Bone marrow (tissue), 2 donors: ENCODE results near the gene TTC39A.
"Not testable (repeated sequence)": the region's sequence is repeated elsewhere in the genome, so short reads cannot be mapped to it uniquely, and the experiment has no call there.

Source experiments
- DNase-seq, 2 donors: peaks; one replicate each; lab custom pipeline; 2025; lab: John Stamatoyannopoulos, UW

Gene TTC39A

DNA sequence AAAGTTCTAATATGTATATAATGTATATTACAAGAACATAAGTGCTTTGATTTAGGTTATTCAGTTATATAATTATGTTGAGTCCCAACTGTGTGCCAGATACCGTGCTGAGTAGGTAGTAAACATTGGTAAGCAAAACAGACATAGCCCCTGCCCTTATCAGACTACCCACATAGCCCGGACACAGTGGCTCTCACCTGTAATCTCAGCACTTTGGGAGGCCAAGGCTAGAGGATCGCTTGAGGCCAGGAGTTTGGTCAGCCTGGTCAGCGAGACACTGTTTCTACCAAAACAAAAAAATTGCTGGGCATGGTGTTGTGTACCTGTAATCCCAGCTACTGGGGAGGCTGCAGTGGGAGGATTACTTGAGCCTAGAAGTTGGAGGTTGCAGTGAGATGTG is 63.6 kb downstream of the TTC39A start:
- no peak for DNase-seq

- no peak for DNase-seq
Measured at GRCh38 chr1:51266181-51266580, 64.2 kb downstream of the TTC39A start.

DNA sequence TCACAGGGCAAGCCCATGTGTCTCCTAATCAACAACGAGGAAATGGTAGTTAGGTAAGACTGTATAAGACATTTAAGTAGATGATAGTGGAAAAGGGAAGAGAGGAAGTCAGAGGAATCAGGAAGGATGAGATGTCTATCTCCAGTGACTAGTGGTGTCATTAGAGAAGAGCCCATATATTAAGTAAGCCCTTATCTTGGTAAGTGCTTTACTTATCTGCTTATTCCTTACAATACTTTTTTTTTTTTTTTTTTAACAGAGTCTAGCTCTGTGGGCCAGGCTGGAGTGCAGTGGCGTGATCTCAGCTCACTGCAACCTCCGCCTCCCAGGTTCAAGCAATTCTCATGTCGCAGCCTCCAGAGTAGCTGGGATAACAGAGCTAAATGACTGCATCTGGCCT is 64.7 kb downstream of the TTC39A start:
- DNase-seq = peak in 1 of 2 donors; percentile 28

- no peak for DNase-seq
Measured at GRCh38 chr1:51264451-51264850, 65.9 kb downstream of the TTC39A start.

GRCh38 chr1:51263147-51263877 is 67.0 kb downstream of the TTC39A start:
- DNase-seq = no peak

DNA sequence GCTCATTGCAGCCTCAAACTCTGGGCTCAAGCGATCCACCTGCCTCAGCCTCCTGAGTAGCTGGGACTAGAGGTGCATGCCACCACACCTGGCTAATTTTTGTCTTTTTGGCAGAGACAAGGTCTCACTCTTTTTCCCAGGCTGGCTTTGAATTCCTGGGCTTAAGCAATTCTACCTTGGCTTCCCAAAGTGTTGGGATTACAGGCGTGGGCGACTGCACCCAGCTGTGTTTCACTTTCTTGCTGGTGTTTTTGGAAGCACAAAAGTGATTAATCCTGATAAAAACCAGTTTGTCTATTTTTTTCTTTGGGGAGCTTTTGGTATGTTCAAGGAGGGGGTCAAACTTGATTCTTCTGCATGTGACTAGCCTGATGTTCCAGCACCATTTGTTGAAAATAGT is 75.0 kb downstream of the TTC39A start:
- no peak for DNase-seq

- DNase-seq = no peak
Measured at GRCh38 chr1:51253691-51254090, 76.7 kb downstream of the TTC39A start.

DNA sequence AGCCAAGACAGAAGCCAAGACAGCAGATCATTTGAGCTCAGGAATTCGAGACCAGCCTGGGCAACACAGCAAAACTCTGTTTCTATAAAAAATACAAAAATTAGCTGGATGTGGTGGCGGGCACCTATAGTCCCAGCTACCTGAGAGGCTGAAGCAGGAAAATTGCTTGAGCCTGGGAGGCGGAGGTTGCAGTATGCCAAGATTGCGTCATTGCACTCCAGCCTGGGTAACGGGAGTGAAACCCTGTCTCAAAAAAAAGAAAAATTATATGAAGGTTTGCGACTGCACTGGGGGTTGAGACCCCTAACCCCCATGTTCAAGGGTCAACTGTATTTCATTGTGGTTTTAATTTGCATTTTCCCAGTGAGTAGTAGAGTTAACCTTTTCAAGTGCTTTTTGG is 78.0 kb downstream of the TTC39A start:
- DNase-seq = no peak

DNA sequence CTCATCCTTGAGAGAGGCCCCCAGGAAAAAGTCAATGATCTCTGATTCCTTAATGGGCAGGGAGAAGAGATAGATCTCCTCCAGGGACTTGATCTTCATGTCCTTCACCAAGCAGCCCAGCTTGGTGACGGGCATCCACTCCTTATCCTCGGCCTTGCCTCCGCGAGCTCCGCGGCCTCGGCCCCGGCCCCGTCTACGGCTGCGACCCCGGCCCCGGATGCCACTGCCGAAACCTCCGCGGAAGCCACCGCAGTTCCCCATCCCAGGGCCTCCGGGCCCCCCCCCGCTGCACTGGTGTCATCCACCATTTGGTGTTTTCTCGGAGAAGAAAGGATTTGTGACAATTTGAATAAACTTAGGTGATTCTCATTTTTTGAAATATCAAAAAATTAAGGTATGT is 79.2 kb downstream of the TTC39A start:
- DNase-seq = not testable (repeated sequence)

- not testable (repeated sequence) for DNase-seq
Measured at GRCh38 chr1:51250729-51251128, 79.6 kb downstream of the TTC39A start.

GRCh38 chr1:51249445-51249844 is 80.9 kb downstream of the TTC39A start:
- no peak for DNase-seq

DNA sequence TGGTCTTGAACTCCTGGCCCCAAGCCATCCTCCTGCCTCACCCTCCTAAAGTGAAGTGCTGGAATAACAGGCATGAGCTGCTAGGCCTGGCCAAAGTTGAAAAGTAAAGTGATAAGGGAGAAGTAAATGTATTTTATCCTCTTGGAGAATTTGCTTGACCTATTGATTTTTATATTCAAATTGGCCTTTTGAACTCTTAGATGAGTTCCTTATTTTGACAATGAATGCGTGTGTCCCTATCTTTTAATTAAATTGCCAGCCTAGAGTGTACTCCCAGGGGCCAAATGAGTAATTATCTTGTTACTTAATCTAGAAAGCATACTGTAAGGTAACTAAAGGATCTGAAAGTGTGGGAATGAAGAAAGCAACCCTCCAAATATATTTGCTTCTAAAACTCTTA is 82.9 kb downstream of the TTC39A start:
- no peak for DNase-seq

DNA sequence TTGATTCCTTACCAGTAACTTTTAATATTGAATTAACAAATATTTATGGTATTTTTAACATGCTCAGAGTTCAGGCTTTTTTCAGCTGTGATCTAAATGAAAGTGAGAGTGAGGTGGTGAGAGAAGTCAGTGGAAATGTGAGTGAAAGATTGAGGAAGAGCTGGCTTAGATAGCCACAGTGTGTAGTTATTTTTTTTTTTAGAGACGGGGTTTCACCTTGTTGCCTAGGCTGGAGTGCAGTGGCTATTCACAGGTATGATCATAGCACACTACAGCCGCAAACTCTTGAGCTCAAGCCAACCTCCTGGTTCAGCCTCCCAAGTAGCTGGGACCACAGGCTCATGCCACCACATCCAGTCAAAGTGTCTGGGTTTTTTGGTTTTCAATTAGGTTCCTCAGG is 83.3 kb downstream of the TTC39A start:
- DNase-seq = no peak

- no peak for DNase-seq
Measured at GRCh38 chr1:51242546-51242945, 87.8 kb downstream of the TTC39A start.

- DNase-seq = no peak
Measured at GRCh38 chr1:51241119-51241518, 89.2 kb downstream of the TTC39A start.

GRCh38 chr1:51240084-51240483 is 90.3 kb downstream of the TTC39A start:
- no peak for DNase-seq

GRCh38 chr1:51238034-51238403 is 92.3 kb downstream of the TTC39A start:
- no peak for DNase-seq

DNA sequence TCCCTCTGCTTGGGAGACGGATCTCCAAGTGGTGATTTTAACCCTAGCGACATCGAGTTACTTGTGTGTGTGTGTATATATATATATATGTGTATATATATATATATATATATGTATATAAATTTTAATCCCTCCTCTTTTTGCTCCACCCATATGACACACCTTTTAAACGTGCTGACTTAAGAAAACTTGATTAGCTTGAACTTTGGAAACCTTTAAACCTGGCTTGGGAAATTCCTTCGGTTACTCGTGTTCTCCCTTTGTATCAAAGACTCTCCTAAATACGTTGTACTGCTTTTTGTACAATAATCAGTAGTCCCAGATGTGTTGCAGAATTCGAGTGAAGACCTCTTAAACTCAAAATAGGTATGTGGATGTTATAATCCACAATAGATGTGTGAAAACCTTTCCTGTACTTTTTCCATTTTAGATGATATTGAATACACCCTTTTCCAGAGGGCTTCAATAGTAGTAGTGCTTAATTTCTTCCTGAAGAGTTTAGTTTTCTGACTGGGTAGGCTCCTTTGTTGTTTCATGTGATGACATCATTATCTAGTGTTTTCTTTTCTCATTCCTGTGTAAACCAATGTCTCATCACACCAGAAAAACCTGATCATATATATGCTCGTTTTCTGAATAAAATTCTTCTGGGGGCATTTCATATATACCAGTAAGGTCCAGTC is 92.9 kb downstream of the TTC39A start:
- no peak for DNase-seq
